ENCODE data around the gene MAP2K7.

MAP2K7 gene

GRCh38 chr19:7941895-7942596 is 38.4 kb downstream of the MAP2K7 start:
- TF ChIP-seq CTCF (IDR thresholded peaks at IDR 0.05; ENCODE audit: insufficient read depth, missing control alignments) = no peak
- DNase-seq (ENCODE audit: insufficient read length, low spot score) (no peak), FAIRE-seq (no peak)

- DNase-seq (ENCODE audit: insufficient read length, low spot score) (no peak), FAIRE-seq (no peak)
- no peak for TF ChIP-seq CTCF (IDR thresholded peaks at IDR 0.05; ENCODE audit: insufficient read depth, missing control alignments)
Measured at GRCh38 chr19:7942981-7943443, 39.3 kb downstream of the MAP2K7 start.

- FAIRE-seq = no peak
- peak; percentile 73 for DNase-seq (ENCODE audit: insufficient read length, low spot score)
- no peak for TF ChIP-seq CTCF (IDR thresholded peaks at IDR 0.05; ENCODE audit: insufficient read depth, missing control alignments)
Measured at GRCh38 chr19:7943444-7944176, 39.9 kb downstream of the MAP2K7 start, which contains the start of gene TIMM44. Gene TIMM44 (minus strand): TSS chr19:7943666. CDS start chr19:7943651, 15 bp downstream.

GRCh38 chr19:7944177-7944761 is 40.6 kb downstream of the MAP2K7 start:
- FAIRE-seq = no peak
- DNase-seq (ENCODE audit: insufficient read length, low spot score) = no peak
- peak; percentile 73 for TF ChIP-seq CTCF (IDR thresholded peaks at IDR 0.05; ENCODE audit: insufficient read depth, missing control alignments)

- FAIRE-seq = no peak
Measured at GRCh38 chr19:7947939-7948338, 44.3 kb downstream of the MAP2K7 start.

GRCh38 chr19:7953060-7953459 is 49.4 kb downstream of the MAP2K7 start:
- no peak for DNase-seq (ENCODE audit: insufficient read length, low spot score)
- no peak for TF ChIP-seq CTCF (IDR thresholded peaks at IDR 0.05; ENCODE audit: insufficient read depth, missing control alignments)
- no peak for FAIRE-seq

More at GRCh38 chr19:7947939-7948338, 44.3 kb downstream of the MAP2K7 start:
- DNase-seq (ENCODE audit: insufficient read length, low spot score) = no peak
- no peak for TF ChIP-seq CTCF (IDR thresholded peaks at IDR 0.05; ENCODE audit: insufficient read depth, missing control alignments)
